ENCODE data around the gene CYBC1.

The CYBC1 gene

GRCh38 chr17:82465023-82465603 lies 14.6 kb upstream of the CYBC1 start:
- Histone ChIP-seq H4K91ac (ENCODE audit: low read depth, low read length) (no peak overlapping the region), H3K23ac (ENCODE audit: low read length) (no peak overlapping the region), H3K4ac (ENCODE audit: low read depth, low read length) (no peak overlapping the region), H2AK5ac (ENCODE audit: low read length) (no peak overlapping the region), H4K8ac (ENCODE audit: low read depth, low read length) (no peak overlapping the region), H3K79me1 (ENCODE audit: low read length) (no peaks in the 10 kb centered on the region), H2BK12ac (ENCODE audit: low read length) (no peak overlapping the region), H3K27me3 (ENCODE audit: insufficient read depth, low read length) (no peaks in the 10 kb centered on the region), H3K18ac (ENCODE audit: low read length) (no peak overlapping the region), H3K27ac (ENCODE audit: low read depth, low read length) (no peak overlapping the region), H3K4me3 (ENCODE audit: low read depth, low read length) (no peak overlapping the region), H3K79me2 (ENCODE audit: control insufficient read depth, insufficient read depth, low read length, poor library complexity) (no peaks in the 10 kb centered on the region), H2AFZ (ENCODE audit: insufficient read depth, low read length, poor library complexity) (no peak overlapping the region), H3K4me2 (ENCODE audit: low read length) (no peak overlapping the region), H3K36me3 (ENCODE audit: control insufficient read depth in 1 of 2, insufficient read depth in 2 of 2, low read length in 2 of 2) (peaks cover 47 to 54% of the 10 kb centered on the region in 2 experiments), H3K14ac (ENCODE audit: low read length) (no peak overlapping the region), H3K9me3 (ENCODE audit: insufficient read depth, low read depth, low read length) (peaks cover 2% of the 10 kb centered on the region), H2BK5ac (ENCODE audit: low read depth, low read length, poor library complexity) (no peak overlapping the region), H4K12ac (ENCODE audit: low read depth, low read length) (no peak overlapping the region), H2BK120ac (ENCODE audit: insufficient read depth, low read length, poor library complexity) (no peak overlapping the region), H3K9ac (ENCODE audit: low read length) (no peak overlapping the region), H3K4me1 (ENCODE audit: control insufficient read depth in 1 of 2, insufficient read depth in 2 of 2, low read length in 2 of 2) (no peaks in the 10 kb centered on the region)
- no CpG with 5 or more reads among the region's 7 CpGs for whole genome bisulfite sequencing (ENCODE audit: extremely low coverage, insufficient coverage, insufficient read length)
- no peak for DNase-seq

DNA sequence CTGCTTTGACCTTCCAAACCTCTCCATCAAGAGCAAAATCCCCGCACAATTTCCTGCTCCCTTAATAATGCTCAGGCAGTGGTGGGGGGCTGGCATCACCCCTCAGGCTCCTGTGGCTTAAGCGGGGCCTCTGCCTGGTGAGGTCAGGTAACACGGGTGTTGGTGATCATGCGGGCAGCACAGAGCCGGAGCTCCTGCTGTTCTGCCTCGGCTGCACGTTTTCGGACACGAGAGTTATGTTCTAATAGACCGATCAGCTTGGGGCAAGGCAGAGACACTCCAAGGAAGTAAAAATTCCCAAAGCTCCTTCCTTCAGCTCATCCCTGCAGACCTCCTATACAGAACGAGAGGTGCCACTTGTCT lies 14.0 kb upstream of the CYBC1 start:
- Histone ChIP-seq H3K79me1 (ENCODE audit: low read length) (no peaks in the 10 kb centered on the region), H3K9ac (ENCODE audit: low read length) (no peak overlapping the region), H2BK120ac (ENCODE audit: insufficient read depth, low read length, poor library complexity) (no peak overlapping the region), H2AFZ (ENCODE audit: insufficient read depth, low read length, poor library complexity) (no peak overlapping the region), H3K4ac (ENCODE audit: low read depth, low read length) (no peak overlapping the region), H3K79me2 (ENCODE audit: control insufficient read depth, insufficient read depth, low read length, poor library complexity) (no peaks in the 10 kb centered on the region), H4K91ac (ENCODE audit: low read depth, low read length) (no peak overlapping the region), H4K12ac (ENCODE audit: low read depth, low read length) (no peak overlapping the region), H3K9me3 (ENCODE audit: insufficient read depth, low read depth, low read length) (no peaks in the 10 kb centered on the region), H3K27me3 (ENCODE audit: insufficient read depth, low read length) (no peaks in the 10 kb centered on the region), H2BK5ac (ENCODE audit: low read depth, low read length, poor library complexity) (no peak overlapping the region), H3K23ac (ENCODE audit: low read length) (no peak overlapping the region), H3K4me3 (ENCODE audit: low read depth, low read length) (no peak overlapping the region), H3K27ac (ENCODE audit: low read depth, low read length) (no peak overlapping the region), H2BK12ac (ENCODE audit: low read length) (no peak overlapping the region), H3K4me1 (ENCODE audit: control insufficient read depth in 1 of 2, insufficient read depth in 2 of 2, low read length in 2 of 2) (no peaks in the 10 kb centered on the region), H3K36me3 (ENCODE audit: control insufficient read depth in 1 of 2, insufficient read depth in 2 of 2, low read length in 2 of 2) (peaks cover 43 to 54% of the 10 kb centered on the region in 2 experiments), H3K4me2 (ENCODE audit: low read length) (no peak overlapping the region), H3K14ac (ENCODE audit: low read length) (no peak overlapping the region), H2AK5ac (ENCODE audit: low read length) (no peak overlapping the region), H4K8ac (ENCODE audit: low read depth, low read length) (no peak overlapping the region), H3K18ac (ENCODE audit: low read length) (no peak overlapping the region)
- WGBS (ENCODE audit: extremely low coverage, insufficient coverage, insufficient read length): no CpG with 5 or more reads among the region's 11 CpGs
- DNase-seq: no peak

DNA sequence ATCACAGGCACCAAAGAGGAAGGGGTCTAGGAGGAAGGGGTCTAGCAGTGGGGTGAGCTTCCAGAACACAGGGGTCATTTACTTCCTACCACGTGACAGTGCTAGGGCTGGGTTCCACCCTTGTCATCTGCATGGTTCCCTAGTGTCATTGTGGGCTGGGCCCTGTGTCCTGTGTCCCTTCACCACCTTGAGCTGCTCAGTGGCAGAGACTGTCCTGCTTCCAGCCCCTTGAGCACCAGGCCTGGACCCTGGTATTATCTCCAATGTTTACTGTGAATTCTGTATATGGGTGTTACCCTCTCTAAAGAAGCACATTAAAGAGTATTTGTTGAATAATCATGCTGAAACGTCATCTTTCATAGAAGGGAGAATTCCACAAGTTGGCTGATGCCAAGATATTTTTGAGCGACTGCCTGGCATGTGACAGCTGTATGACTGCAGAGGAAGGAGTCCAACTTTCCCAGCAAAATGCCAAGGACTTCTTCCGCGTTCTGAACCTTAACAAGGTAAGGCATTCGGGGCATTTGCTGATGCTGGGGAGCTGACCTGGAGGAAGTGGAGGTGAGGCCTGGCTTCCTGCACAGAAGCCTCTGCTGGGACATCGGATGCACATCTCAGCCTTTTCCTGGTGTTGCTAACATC lies 13.5 kb upstream of the CYBC1 start:
- H3K4me1 ChIP-seq (ENCODE audit: control insufficient read depth in 1 of 2, insufficient read depth in 2 of 2, low read length in 2 of 2): peaks cover 2 to 4% of the 10 kb centered on the region in 2 experiments
- no peak overlapping the region for H3K27ac ChIP-seq (ENCODE audit: low read depth, low read length)
- H3K14ac ChIP-seq (ENCODE audit: low read length): no peak overlapping the region
- no peak overlapping the region for H3K9ac ChIP-seq (ENCODE audit: low read length)
- no peak overlapping the region for H4K91ac ChIP-seq (ENCODE audit: low read depth, low read length)
- H2AK5ac ChIP-seq (ENCODE audit: low read length): no peak overlapping the region
- WGBS (ENCODE audit: extremely low coverage, insufficient coverage, insufficient read length): no CpG with 5 or more reads among the region's 7 CpGs
- H2AFZ ChIP-seq (ENCODE audit: insufficient read depth, low read length, poor library complexity): no peak overlapping the region
- DNase-seq: no peak
- no peaks in the 10 kb centered on the region for H3K79me1 ChIP-seq (ENCODE audit: low read length)
- no peak overlapping the region for H2BK12ac ChIP-seq (ENCODE audit: low read length)
- no peak overlapping the region for H4K12ac ChIP-seq (ENCODE audit: low read depth, low read length)
- peaks cover 43 to 51% of the 10 kb centered on the region in 2 experiments for H3K36me3 ChIP-seq (ENCODE audit: control insufficient read depth in 1 of 2, insufficient read depth in 2 of 2, low read length in 2 of 2)
- H3K9me3 ChIP-seq (ENCODE audit: insufficient read depth, low read depth, low read length): no peaks in the 10 kb centered on the region
- H4K8ac ChIP-seq (ENCODE audit: low read depth, low read length): no peak overlapping the region
- no peaks in the 10 kb centered on the region for H3K27me3 ChIP-seq (ENCODE audit: insufficient read depth, low read length)
- H3K4ac ChIP-seq (ENCODE audit: low read depth, low read length): no peak overlapping the region
- H3K18ac ChIP-seq (ENCODE audit: low read length): no peak overlapping the region
- no peak overlapping the region for H2BK5ac ChIP-seq (ENCODE audit: low read depth, low read length, poor library complexity)
- no peak overlapping the region for H2BK120ac ChIP-seq (ENCODE audit: insufficient read depth, low read length, poor library complexity)
- H3K79me2 ChIP-seq (ENCODE audit: control insufficient read depth, insufficient read depth, low read length, poor library complexity): peaks cover 2% of the 10 kb centered on the region
- no peak overlapping the region for H3K4me2 ChIP-seq (ENCODE audit: low read length)
- no peak overlapping the region for H3K23ac ChIP-seq (ENCODE audit: low read length)
- no peak overlapping the region for H3K4me3 ChIP-seq (ENCODE audit: low read depth, low read length)

GRCh38 chr17:82463391-82463790 lies 12.8 kb upstream of the CYBC1 start:
- Histone ChIP-seq H2AFZ (ENCODE audit: insufficient read depth, low read length, poor library complexity) (no peak overlapping the region), H3K4me2 (ENCODE audit: low read length) (no peak overlapping the region), H3K4ac (ENCODE audit: low read depth, low read length) (no peak overlapping the region), H2BK5ac (ENCODE audit: low read depth, low read length, poor library complexity) (no peak overlapping the region), H3K79me1 (ENCODE audit: low read length) (peaks cover 2% of the 10 kb centered on the region), H3K4me1 (ENCODE audit: control insufficient read depth in 1 of 2, insufficient read depth in 2 of 2, low read length in 2 of 2) (peaks cover 2 to 4% of the 10 kb centered on the region in 2 experiments), H4K91ac (ENCODE audit: low read depth, low read length) (no peak overlapping the region), H3K27ac (ENCODE audit: low read depth, low read length) (no peak overlapping the region), H2BK120ac (ENCODE audit: insufficient read depth, low read length, poor library complexity) (no peak overlapping the region), H3K23ac (ENCODE audit: low read length) (no peak overlapping the region), H3K27me3 (ENCODE audit: insufficient read depth, low read length) (no peaks in the 10 kb centered on the region), H3K9ac (ENCODE audit: low read length) (no peak overlapping the region), H3K4me3 (ENCODE audit: low read depth, low read length) (no peak overlapping the region), H3K36me3 (ENCODE audit: control insufficient read depth in 1 of 2, insufficient read depth in 2 of 2, low read length in 2 of 2) (peaks cover 43 to 48% of the 10 kb centered on the region in 2 experiments), H4K12ac (ENCODE audit: low read depth, low read length) (no peak overlapping the region), H4K8ac (ENCODE audit: low read depth, low read length) (no peak overlapping the region), H3K18ac (ENCODE audit: low read length) (no peak overlapping the region), H3K9me3 (ENCODE audit: insufficient read depth, low read depth, low read length) (no peaks in the 10 kb centered on the region), H2BK12ac (ENCODE audit: low read length) (no peak overlapping the region), H2AK5ac (ENCODE audit: low read length) (no peak overlapping the region), H3K14ac (ENCODE audit: low read length) (no peak overlapping the region), H3K79me2 (ENCODE audit: control insufficient read depth, insufficient read depth, low read length, poor library complexity) (peaks cover 3% of the 10 kb centered on the region)
- DNase-seq: no peak
- WGBS (ENCODE audit: extremely low coverage, insufficient coverage, insufficient read length): no CpG with 5 or more reads among the region's 6 CpGs
